Naive thymus-derived CD4-positive, alpha-beta T cell (primary cell): ENCODE results near the gene CD177. TPM values are rescaled to one million over a fixed set of nuclear protein-coding genes. Genes with fewer than 3 reads are reported as not detected.
"Not testable (repeated sequence)": the region's sequence is repeated elsewhere in the genome, so short reads cannot be mapped to it uniquely, and the experiment has no call there.

Source experiments
- ATAC-seq: fragments of 150-1000 bp; cut with Tn5 transposase; 2 replicates; pipeline ENCODE4 v1.10.0; 2021; ENCODE audit warnings: mild to moderate bottlenecking, moderate library complexity
- CTCF ChIA-PET: fragments of 350-600 bp; sonication (Branson Sonifier 250); formaldehyde crosslinking; loops from one replicate; lab custom pipeline; 2021; ENCODE audit warnings: antibody characterized with exemption; lab: Charles Lee
- POLR2A ChIA-PET: fragments of 350-600 bp; sonication (Branson Sonifier 250); formaldehyde crosslinking; loops from one replicate; lab custom pipeline; 2021; ENCODE audit warnings: antibody characterized with exemption, inconsistent platforms; lab: Charles Lee
- DNase-seq, 9 donors: peaks; one replicate each; pipeline versions ENCODE4 v3.0.0 to v3.0.0-alpha.2; 2020 to 2022; ENCODE audit warnings: mixed read lengths in 1 of 9
- H3K27ac ChIP-seq: one replicate; pipeline ENCODE4 v1.7.0; 2013; ENCODE audit warnings: mild to moderate bottlenecking, low read depth, low read length, moderate library complexity
- H3K27me3 ChIP-seq, 2 donors: one replicate each; pipeline ENCODE4 v1.7.0; 2013; ENCODE audit warnings: low read length in 2 of 2, mild to moderate bottlenecking in 2 of 2, moderate library complexity in 2 of 2; ENCODE audit not compliant: control insufficient read depth in 2 of 2, insufficient read depth in 2 of 2
- H3K36me3 ChIP-seq, 3 experiments: 1 replicate in 2 of 3; 2 replicates in 1 of 3; pipeline ENCODE4 v1.7.0; 2013; ENCODE audit warnings: low read length in 3 of 3, mild to moderate bottlenecking in 3 of 3, moderate library complexity in 1 of 3; ENCODE audit not compliant: insufficient read depth in 3 of 3, control insufficient read depth in 2 of 3
- H3K4me1 ChIP-seq, 2 donors: one replicate each; pipeline ENCODE4 v1.7.0; 2013; ENCODE audit warnings: low read length in 2 of 2, mild to moderate bottlenecking in 2 of 2, moderate library complexity in 1 of 2; ENCODE audit not compliant: control insufficient read depth in 2 of 2, insufficient read depth in 2 of 2
- H3K4me3 ChIP-seq: 2 replicates; pipeline ENCODE4 v1.7.0; 2013; ENCODE audit warnings: mild to moderate bottlenecking, low read length
- H3K9me3 ChIP-seq, 3 experiments: 1 replicate in 2 of 3; 2 replicates in 1 of 3; pipeline ENCODE4 v1.7.0; 2013; ENCODE audit warnings: low read length in 3 of 3; ENCODE audit not compliant: control insufficient read depth in 2 of 3
- H3K27ac Mint-ChIP-seq, 9 donors: one replicate each; pipeline ENCODE4 v1.8.0; 2020 to 2022; ENCODE audit warnings: mixed read lengths in 9 of 9, mild to moderate bottlenecking in 8 of 9, moderate library complexity in 5 of 9, inconsistent platforms in 2 of 9
- H3K27me3 Mint-ChIP-seq, 5 donors: one replicate each; pipeline ENCODE4 v1.8.0; 2021 to 2022; ENCODE audit warnings: mixed read lengths in 5 of 5, mild to moderate bottlenecking in 1 of 5
- H3K36me3 Mint-ChIP-seq, 5 donors: one replicate each; pipeline ENCODE4 v1.8.0; 2020 to 2022; ENCODE audit warnings: mixed read lengths in 5 of 5, mild to moderate bottlenecking in 3 of 5, inconsistent platforms in 1 of 5
- H3K4me1 Mint-ChIP-seq, 7 donors: one replicate each; pipeline ENCODE4 v1.8.0; 2020 to 2022; ENCODE audit warnings: mixed read lengths in 7 of 7, mild to moderate bottlenecking in 3 of 7, inconsistent platforms in 1 of 7
- H3K4me3 Mint-ChIP-seq, 10 donors: one replicate each; pipeline ENCODE4 v1.8.0; 2020 to 2022; ENCODE audit warnings: mild to moderate bottlenecking in 10 of 10, mixed read lengths in 10 of 10, moderate library complexity in 6 of 10, inconsistent platforms in 2 of 10
- H3K9me3 Mint-ChIP-seq, 11 donors: one replicate each; pipeline ENCODE4 v1.8.0; 2020 to 2022; ENCODE audit warnings: mixed read lengths in 11 of 11, mild to moderate bottlenecking in 4 of 11, inconsistent platforms in 1 of 11, moderate library complexity in 1 of 11
- intact Hi-C, 2 donors: fragments of 100-400 bp; cut with micrococcal nuclease; formaldehyde crosslinking; loops; one replicate each; pipeline ENCODE4 v1.15.1; 2023
- polyA plus RNA-seq, 2 donors: library from polyadenylated mRNA; unstranded; fragments of 300-500 nt; fragmentation: Illumina TruSeq; gene quantifications; one replicate each; pipeline ENCODE4 v1.2.3, GENCODE V29; 2021
- total RNA-seq, 6 experiments: library from RNA in 5 of 6; stranded (reverse) in 5 of 6; gene quantifications; 1 replicate in 5 of 6; 2 replicates in 1 of 6; pipeline ENCODE4 v1.2.3 and lab custom pipeline; 2021 to 2026

Gene CD177
- total and polyA plus RNA-seq, 7 experiments from 2014 or later: not detected

DNA sequence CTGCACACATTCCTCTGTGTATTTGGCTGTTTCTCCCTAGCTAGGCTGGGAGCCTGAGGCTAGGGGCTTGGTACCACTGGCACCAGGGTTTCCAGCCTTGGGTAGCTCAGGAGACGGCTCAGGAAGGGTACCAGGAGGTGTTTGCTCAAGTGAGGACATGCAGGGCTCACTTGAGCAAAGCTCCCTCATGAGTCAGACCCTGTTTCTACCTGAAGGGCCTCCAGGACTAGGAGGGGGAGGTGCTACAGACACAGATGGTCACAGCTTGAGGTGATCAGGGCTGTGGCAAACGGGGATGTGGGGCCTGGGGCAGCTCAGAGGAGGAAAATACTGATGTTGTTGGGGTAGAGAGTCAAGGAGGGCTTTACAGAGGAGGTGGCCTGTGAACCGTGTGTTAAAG, 3.3 kb downstream of the CD177 start:
- H3K36me3 Mint-ChIP-seq, ATAC-seq, H3K27ac ChIP-seq, H3K4me1 ChIP-seq, H3K4me3 Mint-ChIP-seq, DNase-seq, CTCF ChIA-PET, H3K4me1 Mint-ChIP-seq, H3K4me3 ChIP-seq, POLR2A ChIA-PET, H3K9me3 ChIP-seq, H3K27ac Mint-ChIP-seq, H3K27me3 ChIP-seq, H3K9me3 Mint-ChIP-seq, H3K36me3 ChIP-seq, intact Hi-C loops: not testable (repeated sequence)
- peaks cover 6 to 28% (median 13%) of the 10 kb centered on the region in 5 donors for H3K27me3 Mint-ChIP-seq

DNA sequence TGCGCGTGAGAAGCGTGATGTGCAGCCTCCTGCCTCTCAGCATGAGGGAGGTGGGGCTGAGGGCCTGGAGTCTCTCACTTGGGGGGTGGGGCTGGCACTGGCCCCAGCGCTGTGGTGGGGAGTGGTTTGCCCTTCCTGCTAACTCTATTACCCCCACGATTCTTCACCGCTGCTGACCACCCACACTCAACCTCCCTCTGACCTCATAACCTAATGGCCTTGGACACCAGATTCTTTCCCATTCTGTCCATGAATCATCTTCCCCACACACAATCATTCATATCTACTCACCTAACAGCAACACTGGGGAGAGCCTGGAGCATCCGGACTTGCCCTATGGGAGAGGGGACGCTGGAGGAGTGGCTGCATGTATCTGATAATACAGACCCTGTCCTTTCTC, 8.7 kb downstream of the CD177 start:
- H3K4me1 Mint-ChIP-seq: no peaks in the 10 kb centered on the region
- intact Hi-C loops: no loop called here
- Histone ChIP-seq H3K27ac (no peak overlapping the region), H3K4me1 (no peaks in the 10 kb centered on the region), H3K36me3 (no peaks in the 10 kb centered on the region), H3K27me3 (no peaks in the 10 kb centered on the region), H3K4me3 (no peak overlapping the region), H3K9me3 (no peaks in the 10 kb centered on the region)
- H3K36me3 Mint-ChIP-seq: no peaks in the 10 kb centered on the region
- POLR2A ChIA-PET: no interaction called here
- H3K9me3 Mint-ChIP-seq: no peaks in the 10 kb centered on the region
- DNase-seq (no peak), ATAC-seq (no peak)
- no peak overlapping the region for H3K4me3 Mint-ChIP-seq
- no peak overlapping the region for H3K27ac Mint-ChIP-seq
- CTCF ChIA-PET: no interaction called here
- peaks cover 0 to 16% (median 4%) of the 10 kb centered on the region in 5 donors for H3K27me3 Mint-ChIP-seq

DNA sequence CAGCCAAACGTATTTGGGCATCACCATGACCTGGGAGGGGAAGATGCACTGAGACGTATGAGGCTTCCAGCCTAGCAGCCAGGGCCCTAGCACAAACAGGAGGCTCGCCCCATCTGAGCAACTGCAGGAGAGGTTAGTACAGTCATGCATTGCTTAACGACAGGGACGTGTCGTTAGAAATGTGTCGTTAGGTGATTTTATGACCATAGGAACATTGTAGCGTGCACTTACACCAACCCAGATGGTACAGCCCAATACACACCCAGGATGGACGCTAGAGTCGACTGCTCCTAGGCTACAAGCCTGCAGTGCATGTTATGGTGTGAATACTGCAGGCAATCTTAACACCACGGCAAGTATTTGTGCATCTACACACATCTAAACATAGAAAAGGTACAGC, 9.3 kb downstream of the CD177 start:
- POLR2A ChIA-PET: no interaction called here
- no peaks in the 10 kb centered on the region for H3K27me3 ChIP-seq
- CTCF ChIA-PET: no interaction called here
- no peaks in the 10 kb centered on the region for H3K36me3 ChIP-seq
- no peak overlapping the region for H3K27ac Mint-ChIP-seq
- no peak for DNase-seq
- no peak overlapping the region for H3K27ac ChIP-seq
- no peak overlapping the region for H3K4me3 Mint-ChIP-seq
- no peak overlapping the region for H3K4me3 ChIP-seq
- no peaks in the 10 kb centered on the region for H3K4me1 Mint-ChIP-seq
- no peak for ATAC-seq
- H3K36me3 Mint-ChIP-seq: no peaks in the 10 kb centered on the region
- intact Hi-C loops: no loop called here
- no peaks in the 10 kb centered on the region for H3K4me1 ChIP-seq
- no peaks in the 10 kb centered on the region for H3K9me3 Mint-ChIP-seq
- no peaks in the 10 kb centered on the region for H3K9me3 ChIP-seq
- H3K27me3 Mint-ChIP-seq: peaks cover 0 to 16% (median 4%) of the 10 kb centered on the region in 5 donors

DNA sequence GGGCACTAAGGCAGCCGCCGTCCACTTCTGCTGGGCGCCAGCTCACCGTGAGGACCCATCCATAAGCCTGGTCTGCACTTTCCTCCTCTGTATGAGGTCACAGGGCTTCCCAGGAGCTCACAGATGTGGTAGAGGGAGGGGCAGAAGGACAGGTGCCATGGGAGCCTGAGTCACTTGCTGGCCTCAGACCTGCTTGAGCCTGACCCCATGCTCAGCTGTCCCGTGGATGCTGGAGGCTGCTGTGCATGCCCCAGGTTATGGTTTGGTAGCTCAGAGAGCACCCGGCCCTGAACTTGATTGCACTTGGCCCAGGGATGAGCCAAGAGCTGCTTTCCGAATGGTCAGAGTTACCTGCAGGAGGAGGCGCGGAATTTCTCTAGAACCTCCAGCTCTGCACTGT, 12.2 kb downstream of the CD177 start:
- H3K4me3 Mint-ChIP-seq, H3K9me3 Mint-ChIP-seq, POLR2A ChIA-PET, H3K4me3 ChIP-seq, H3K4me1 ChIP-seq, ATAC-seq, CTCF ChIA-PET, H3K9me3 ChIP-seq, H3K27ac ChIP-seq, H3K4me1 Mint-ChIP-seq, H3K27me3 ChIP-seq, H3K36me3 ChIP-seq, H3K36me3 Mint-ChIP-seq, H3K27ac Mint-ChIP-seq, intact Hi-C loops, DNase-seq: not testable (repeated sequence)
- peaks cover 2 to 26% (median 4%) of the 10 kb centered on the region in 5 donors for H3K27me3 Mint-ChIP-seq

DNA sequence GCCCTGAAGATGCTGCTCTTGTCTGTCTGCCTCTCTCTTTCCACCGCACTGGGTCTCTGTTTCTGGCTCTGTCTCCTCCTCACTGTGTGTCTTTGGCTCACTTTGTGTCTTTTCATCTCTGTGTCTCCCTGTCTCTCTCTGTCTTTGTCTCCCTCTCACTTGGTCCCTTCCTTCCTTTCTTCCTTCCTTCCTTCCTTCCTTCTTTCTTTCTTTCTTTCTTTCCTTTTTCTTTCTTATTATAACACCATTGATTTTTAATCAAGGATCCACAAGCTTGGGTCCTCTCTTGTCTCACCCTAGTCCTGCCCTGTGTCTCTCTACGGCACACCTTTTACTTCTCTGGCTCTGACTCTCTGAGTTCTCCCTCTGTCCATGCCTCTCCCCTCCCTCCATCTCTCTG, 14.3 kb downstream of the CD177 start:
- Mint-ChIP-seq H3K27me3 (peaks cover 2 to 26% (median 7%) of the 10 kb centered on the region in 5 donors), H3K9me3 (no peaks in the 10 kb centered on the region), H3K36me3 (no peaks in the 10 kb centered on the region), H3K4me3 (no peak overlapping the region), H3K27ac (no peak overlapping the region), H3K4me1 (peaks cover 0 to 6% (median 0%) of the 10 kb centered on the region in 7 donors)
- CTCF ChIA-PET: no interaction called here
- Histone ChIP-seq H3K36me3 (no peaks in the 10 kb centered on the region), H3K9me3 (no peaks in the 10 kb centered on the region), H3K27me3 (no peaks in the 10 kb centered on the region), H3K4me1 (no peaks in the 10 kb centered on the region), H3K4me3 (no peak overlapping the region), H3K27ac (no peak overlapping the region)
- intact Hi-C loops: no loop called here
- POLR2A ChIA-PET: no interaction called here
- ATAC-seq (no peak), DNase-seq (no peak)

DNA sequence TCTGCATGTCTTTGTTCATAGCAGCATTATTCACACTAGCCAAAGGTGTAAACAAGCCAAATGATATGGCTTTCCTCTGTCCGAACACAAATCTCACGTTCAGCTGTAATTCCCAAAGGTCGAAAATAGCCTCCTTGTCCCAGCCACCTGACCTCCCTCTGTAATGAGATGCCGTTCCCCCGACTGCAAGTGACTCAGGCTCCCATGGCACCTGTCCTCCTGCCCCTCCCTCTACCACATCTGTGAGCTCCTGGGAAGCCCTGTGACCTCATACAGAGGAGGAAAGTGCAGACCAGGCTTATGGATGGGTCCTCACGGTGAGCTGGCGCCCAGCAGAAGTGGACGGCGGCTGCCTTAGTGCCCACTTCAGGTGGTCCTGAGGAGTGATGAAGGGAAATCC, 15.4 kb downstream of the CD177 start:
- H3K27ac ChIP-seq, ATAC-seq, H3K4me1 ChIP-seq, intact Hi-C loops, H3K27me3 ChIP-seq, H3K36me3 ChIP-seq, CTCF ChIA-PET, H3K4me1 Mint-ChIP-seq, H3K9me3 Mint-ChIP-seq, DNase-seq, POLR2A ChIA-PET, H3K4me3 ChIP-seq, H3K36me3 Mint-ChIP-seq, H3K27ac Mint-ChIP-seq, H3K4me3 Mint-ChIP-seq, H3K9me3 ChIP-seq: not testable (repeated sequence)
- peaks cover 2 to 18% (median 6%) of the 10 kb centered on the region in 5 donors for H3K27me3 Mint-ChIP-seq

DNA sequence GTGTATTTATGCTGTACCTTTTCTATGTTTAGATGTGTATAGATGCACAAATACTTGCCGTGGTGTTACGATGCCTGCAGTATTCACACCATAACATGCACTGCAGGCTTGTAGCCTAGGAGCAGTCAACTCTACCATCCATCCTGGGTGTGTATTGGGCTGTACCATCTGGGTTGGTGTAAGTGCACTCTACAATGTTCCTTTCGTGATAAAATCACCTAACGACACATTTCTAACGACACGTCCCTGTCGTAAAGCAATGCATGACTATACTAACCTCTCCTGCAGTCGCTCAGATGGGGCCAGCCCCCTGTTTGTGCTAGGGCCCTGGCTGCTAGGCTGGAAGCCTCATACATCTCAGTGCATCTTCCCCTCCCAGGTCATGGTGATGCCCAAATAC, 18.4 kb downstream of the CD177 start:
- H3K27me3 Mint-ChIP-seq: peaks cover 0 to 18% (median 6%) of the 10 kb centered on the region in 5 donors
- H3K4me3 ChIP-seq: no peak overlapping the region
- H3K36me3 ChIP-seq: no peaks in the 10 kb centered on the region
- DNase-seq (no peak), ATAC-seq (no peak)
- no peaks in the 10 kb centered on the region for H3K36me3 Mint-ChIP-seq
- H3K4me3 Mint-ChIP-seq: no peak overlapping the region
- intact Hi-C loops: no loop called here
- no peaks in the 10 kb centered on the region for H3K4me1 ChIP-seq
- no peaks in the 10 kb centered on the region for H3K27me3 ChIP-seq
- no peaks in the 10 kb centered on the region for H3K9me3 Mint-ChIP-seq
- no peak overlapping the region for H3K27ac ChIP-seq
- no peaks in the 10 kb centered on the region for H3K9me3 ChIP-seq
- ChIA-PET CTCF (no interaction called here), POLR2A (no interaction called here)
- H3K4me1 Mint-ChIP-seq: peaks cover 0 to 6% (median 0%) of the 10 kb centered on the region in 7 donors
- H3K27ac Mint-ChIP-seq: no peak overlapping the region
